NAMALWA (cell line): Measurements from ENCODE around the gene FARSB.

ENCODE experiments used
- DNase-seq: peaks from one replicate; pipeline ENCODE4 v3.0.0-alpha.2; 2015; ENCODE audit warnings: low spot score

FARSB gene

DNA sequence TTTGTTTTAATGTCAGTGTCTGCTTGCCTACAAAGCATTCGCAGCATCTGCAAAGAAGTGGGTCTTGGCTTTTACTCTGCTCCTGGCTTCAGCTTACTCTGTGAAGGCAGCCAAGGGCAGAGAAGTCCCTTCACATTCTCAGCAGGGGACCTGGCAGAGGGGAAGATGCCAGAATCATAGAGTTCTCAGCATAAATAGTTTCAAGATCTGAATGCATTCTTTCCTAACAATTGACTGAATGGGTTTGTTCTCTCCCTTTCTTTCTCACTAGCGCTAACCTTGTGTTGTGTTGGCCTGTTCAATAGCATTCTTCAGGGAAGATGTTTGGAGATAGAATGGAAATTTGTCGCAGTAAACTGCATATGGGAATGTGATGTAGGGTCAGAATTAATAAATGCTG, 106.9 kb downstream of the FARSB start:
- no peak for DNase-seq

DNA sequence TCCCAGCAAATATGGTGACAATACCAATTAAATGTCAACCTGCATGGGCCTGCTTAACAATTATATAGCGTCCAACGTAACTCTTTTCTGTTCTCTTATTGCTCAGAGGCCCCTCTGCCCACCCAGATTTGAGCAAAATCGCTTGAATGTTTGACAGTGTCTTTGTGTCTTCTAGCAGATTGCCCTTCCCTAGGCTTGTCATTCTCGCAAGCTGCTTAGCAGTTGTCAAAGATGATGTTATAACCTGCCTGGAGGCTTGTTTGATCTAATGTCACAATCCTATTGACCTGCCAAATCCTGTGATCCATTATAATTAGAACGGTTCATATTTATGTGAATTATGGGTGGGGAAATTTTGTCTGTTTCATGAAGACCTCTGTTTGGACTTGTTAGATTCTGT, 108.8 kb downstream of the FARSB start:
- no peak for DNase-seq

DNA sequence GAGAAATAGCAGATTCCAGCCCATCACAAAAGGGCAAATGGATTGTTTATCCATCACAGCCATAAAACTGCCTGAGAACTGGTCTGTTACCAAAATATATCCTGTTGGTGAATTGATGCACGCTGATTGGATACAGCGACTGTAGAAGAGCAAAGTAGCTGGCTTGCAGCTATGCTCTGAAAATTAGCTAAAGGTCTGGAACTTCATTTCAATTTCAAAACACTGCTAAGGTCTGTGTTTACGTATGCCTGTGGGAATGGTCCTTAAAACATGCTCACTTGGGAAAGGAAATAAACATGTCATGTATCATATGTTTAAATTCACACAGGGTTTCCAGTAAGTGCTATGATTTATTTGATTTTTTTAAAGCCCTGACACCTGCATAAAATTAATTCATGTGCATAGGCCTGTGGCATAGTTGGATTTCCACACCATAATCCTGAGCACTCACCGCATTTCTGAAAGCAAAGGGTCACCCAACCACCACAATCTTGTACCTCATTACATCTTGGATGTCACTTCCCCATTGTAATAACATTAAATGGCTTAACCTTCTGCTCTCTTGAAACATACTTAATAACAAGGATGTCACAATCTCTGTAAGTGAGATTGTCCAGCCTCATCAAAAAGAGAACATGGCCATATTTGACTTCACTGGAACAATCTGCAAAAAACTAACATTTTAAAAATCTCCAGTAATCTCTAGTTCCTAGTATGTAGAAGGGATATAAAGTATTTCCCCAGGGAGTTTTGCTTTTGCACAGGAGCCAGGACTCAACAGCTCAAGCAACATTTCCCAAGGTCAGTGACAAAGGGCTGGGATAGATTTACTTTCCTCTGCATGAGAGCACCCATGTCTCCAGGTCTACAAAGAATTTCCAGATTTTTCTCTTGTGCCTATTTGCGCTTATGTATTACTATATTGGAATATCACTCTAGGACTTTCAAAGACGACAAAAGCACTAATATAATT, 109.8 kb downstream of the FARSB start:
- DNase-seq: no peak

DNA sequence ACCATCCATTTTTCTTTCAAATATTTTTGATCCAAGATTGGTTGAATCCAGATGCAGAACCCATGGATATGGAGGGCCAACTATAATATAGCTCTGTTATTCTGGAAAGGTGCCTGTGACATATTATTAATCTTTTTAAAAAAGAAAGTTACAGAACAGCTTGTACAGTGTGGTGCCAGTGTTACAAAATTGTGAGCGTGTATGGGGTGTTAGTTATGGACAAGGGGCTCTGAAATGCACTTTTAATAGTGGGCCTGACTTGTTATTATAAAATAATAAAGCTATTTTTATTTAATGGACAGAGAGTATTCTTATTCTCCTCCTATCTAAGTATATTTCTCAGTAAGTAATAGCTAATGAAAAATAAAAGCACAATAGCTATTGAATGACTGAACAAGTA, 111.2 kb downstream of the FARSB start:
- DNase-seq: no peak

DNA sequence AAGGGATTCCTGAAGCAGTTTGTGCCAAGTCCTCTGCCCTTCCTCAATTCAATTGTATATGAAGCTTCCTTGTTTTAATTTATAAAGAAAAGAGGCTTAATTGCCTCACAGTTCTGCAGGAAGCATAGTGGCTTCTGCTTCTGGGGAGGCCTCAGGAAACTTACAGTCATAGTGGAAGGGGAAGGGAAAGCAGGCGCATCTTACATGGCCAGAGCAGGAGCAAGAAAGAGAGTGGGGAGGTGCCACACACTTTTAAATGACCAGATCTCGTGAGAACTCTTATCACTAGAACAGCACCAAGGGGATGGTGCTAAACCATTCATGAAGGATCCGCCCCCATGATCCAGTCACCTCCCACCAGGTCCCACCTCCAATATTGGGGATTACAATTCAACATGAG, 117.4 kb downstream of the FARSB start:
- no peak for DNase-seq

DNA sequence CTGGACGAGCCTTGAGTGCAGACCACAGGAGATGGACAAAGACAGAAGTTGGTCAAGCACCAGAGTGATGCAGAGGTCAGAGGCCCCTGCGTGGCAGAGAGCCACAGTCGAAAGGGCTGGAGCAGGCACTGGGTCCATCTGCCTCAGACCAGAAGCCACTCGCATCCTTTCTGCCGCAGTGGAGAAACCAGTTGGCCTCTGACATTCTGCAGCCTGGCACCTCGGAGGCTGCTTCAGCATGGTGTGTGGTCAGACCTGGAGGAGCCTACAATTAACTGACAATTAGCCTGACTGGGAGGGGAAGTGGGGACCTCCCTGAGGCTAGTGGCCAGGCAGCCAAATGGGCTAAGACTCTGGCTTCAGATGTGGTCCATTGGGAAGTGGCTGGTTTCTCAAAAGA, 120.4 kb downstream of the FARSB start:
- DNase-seq: no peak

DNA sequence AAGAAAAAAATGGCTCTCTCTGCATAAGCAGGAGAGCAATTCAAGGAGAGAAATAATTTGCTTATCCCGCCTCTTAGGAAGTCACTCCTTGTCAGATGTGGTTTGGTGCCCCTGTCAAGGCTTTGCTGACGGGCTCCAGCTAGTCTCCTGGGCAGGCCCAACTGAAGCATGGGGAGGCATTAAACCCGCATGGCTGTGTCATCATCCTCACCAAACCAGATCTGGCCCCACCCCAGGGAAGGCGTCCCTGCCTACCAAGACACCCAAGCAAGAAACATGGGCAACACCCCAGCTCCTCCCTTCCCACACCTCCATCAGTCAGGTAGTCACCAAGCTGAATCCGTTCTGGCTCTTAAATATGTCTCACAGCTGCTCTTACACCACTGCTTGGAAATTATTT, 123.6 kb downstream of the FARSB start:
- no peak for DNase-seq

DNA sequence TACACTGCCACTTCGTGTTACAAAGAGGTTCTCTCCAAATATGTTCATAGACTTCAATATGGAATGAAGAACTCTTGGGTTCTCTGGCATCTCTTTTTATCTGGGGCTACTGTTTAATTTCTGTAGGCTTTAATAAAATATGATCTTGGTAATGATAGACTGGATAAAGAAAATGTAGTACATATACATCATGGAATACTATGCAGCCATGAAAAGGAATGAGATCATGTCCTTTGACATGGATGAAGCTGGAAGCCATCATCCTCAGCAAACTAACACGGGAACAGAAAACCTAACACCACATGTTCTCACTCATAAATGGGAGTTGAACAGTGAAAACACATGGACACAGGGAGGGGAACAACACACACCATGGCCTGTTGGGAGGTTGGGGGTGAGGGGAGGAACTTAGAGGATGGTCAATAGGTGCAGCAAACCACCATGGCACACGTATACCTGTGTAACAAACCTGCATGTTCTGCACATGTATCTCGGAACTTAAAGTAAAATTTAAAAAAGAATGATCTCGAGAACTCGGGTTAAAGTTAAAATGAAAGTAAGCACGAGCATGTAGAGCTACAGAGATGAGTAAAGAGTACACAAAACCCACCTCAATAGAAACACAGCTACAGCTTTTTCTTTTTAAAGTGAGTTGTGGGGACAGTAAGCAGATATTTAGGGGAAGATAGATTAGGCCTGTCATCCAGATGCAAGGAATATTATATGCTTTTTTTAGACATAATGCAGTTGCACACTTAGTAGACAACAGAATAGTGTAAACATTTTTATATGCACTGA, 129.2 kb downstream of the FARSB start:
- no peak for DNase-seq

DNA sequence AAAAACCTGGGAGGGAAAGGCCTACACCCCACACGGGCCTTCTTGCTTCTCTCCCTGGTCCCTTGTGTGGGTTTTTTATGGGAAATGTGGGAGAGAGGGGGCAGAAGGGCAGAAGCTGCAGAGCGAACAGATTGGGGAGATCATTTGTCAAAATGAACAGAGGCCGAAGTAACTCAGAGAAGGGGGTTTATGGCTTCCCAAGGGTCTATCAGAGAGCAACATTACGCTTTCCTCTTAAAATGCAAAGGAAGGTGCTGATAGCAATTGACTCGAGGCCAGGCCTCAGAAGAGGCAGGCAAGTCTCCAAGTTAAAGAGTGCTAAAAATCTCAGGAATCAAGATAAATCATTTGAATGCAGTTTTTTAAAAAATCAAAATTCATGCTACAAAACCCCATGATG, 130.1 kb downstream of the FARSB start:
- DNase-seq: no peak

DNA sequence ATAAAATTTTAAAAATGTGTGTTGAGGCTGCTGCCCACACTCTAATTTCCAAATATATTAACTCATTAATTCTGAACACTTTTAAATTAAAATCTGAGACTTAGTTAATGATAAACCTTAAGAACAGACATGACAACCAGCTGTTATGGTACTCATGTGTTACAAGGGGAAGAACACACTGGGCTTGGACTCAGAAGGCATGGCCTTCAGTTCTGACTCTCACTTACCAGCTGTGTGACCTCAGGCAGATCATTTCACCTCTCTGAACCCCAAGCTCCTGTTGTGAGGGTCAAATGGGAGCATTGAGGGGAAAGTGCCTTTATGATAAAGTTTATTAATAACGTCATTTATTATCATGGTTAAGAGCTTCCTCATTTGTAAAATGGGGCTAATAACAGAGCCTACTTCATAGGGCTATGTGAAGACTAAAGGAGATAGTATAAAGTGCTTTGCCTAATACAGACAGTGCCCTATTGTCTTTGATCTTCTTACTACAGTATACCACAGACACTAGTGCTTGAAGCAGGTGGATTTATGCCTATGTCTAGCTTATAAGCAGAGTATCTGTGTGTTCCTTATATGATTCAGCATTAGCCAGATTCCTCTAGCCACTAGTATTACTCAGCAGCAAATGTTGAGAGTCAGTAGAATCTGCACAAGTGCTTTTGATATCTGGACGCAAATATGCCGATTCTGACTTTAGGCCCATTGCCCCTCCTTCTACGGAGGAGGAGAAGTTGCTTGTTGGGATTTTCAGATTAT, 131.9 kb downstream of the FARSB start:
- DNase-seq: no peak

DNA sequence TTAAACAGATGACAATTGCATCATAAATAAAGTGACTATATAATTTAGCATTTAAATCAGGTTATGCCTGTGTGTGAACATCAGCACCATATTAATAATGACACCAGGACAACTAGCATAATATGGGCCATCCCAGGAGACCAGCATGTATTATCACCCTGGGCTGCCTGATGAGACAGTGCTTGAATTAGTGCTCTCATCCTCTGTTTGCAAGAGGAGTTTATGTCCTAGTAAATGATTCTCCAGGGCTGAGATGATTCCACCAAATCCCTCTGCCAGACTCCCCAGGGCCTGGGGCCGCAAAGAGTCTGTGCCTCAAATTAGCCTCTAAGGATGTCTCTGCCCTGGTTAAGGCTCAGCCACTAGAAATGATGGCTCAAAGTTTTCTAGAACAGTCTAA, 133.8 kb downstream of the FARSB start:
- DNase-seq: no peak

DNA sequence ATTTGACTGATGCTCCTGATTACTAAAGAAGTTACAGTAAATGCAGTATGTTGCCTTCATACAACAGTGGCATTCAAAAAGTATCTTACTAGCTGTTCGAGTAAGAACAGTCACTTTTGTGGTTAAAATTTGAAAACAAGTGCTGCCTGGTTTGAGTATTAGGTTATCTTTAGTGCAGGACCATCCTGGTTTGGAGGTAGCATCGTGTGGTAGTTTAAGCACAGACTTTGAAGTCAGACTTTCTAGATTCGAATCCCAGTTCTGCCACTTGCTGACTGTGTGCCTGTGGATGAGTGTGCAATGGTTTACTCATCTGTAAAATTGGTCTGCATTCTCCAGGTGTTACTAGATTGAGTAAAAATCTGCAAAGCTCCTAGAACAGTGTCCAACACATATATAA, 134.8 kb downstream of the FARSB start:
- DNase-seq: no peak
